Upper lobe of left lung (tissue), 6 donors: Measurements from ENCODE around the gene PLXND1. TPM values are rescaled to one million over a fixed set of nuclear protein-coding genes. Genes with fewer than 3 reads are reported as not detected.

Experiments used
- ATAC-seq, 2 donors: fragments of 200-7000 bp; cut with Tn5 transposase; one replicate each; pipeline ENCODE4 v1.9.1; 2022; ENCODE audit warnings: mild to moderate bottlenecking in 2 of 2, moderate library complexity in 2 of 2; ENCODE audit not compliant: low FRiP score in 2 of 2
- DNase-seq, 2 donors: peaks; one replicate each; pipeline ENCODE4 v3.0.0-alpha.2; 2019 to 2020
- H3K27ac ChIP-seq, 4 donors: fragments of 200-600 bp; sonication (generic); one replicate each; pipeline ENCODE4 v1.5.1; 2016 to 2019
- H3K27me3 ChIP-seq, 4 donors: fragments of 200-600 bp; sonication (generic); one replicate each; pipeline ENCODE4 v1.5.1; 2017 to 2019
- H3K36me3 ChIP-seq, 4 donors: fragments of 200-600 bp; sonication (generic); one replicate each; pipeline ENCODE4 v1.5.1; 2016 to 2019
- H3K4me1 ChIP-seq, 4 donors: fragments of 200-600 bp; sonication (generic); one replicate each; pipeline ENCODE4 v1.5.1; 2018 to 2019
- H3K4me3 ChIP-seq, 4 donors: fragments of 200-600 bp; sonication (generic); one replicate each; pipeline ENCODE4 v1.5.1; 2017 to 2019; ENCODE audit warnings: mild to moderate bottlenecking in 2 of 4, moderate library complexity in 1 of 4
- H3K9me3 ChIP-seq, 4 donors: fragments of 200-600 bp; sonication (generic); one replicate each; pipeline ENCODE4 v1.5.1; 2018 to 2019
- CTCF ChIP-seq, 6 experiments: fragments of 450-650 bp in 4 of 6; fragments of 200-600 bp in 2 of 6; sonication (generic) in 2 of 6; IDR thresholded peaks; one replicate each; pipeline ENCODE4 v1.5.1; 2016 to 2019; ENCODE audit warnings: antibody characterized with exemption in 6 of 6
- EP300 ChIP-seq, 4 donors: sonication (generic); formaldehyde crosslinking; IDR thresholded peaks; one replicate each; pipeline ENCODE4 v1.5.1; 2017; ENCODE audit warnings: antibody characterized with exemption in 4 of 4, control low read depth in 2 of 4
- POLR2A ChIP-seq, 4 donors: fragments of 450-650 bp; IDR thresholded peaks; one replicate each; pipeline ENCODE4 v1.5.1; 2016 to 2017; ENCODE audit warnings: antibody characterized with exemption in 4 of 4, mild to moderate bottlenecking in 2 of 4
- POLR2AphosphoS5 ChIP-seq, 2 donors: sonication (generic); formaldehyde crosslinking; IDR thresholded peaks; one replicate each; pipeline ENCODE4 v1.5.1; 2017; ENCODE audit warnings: antibody characterized with exemption in 2 of 2
- WGBS, 2 donors: methylation state at CpG; one replicate each; pipeline ENCODE4 v1.1.5; 2017 to 2018; 5-methylcytosine and 5-hydroxymethylcytosine counted together
- total RNA-seq, 6 donors: library from RNA; depleted of rRNA in 4 of 6; stranded (reverse); fragments of >200 nt in 4 of 6; gene quantifications; one replicate each; pipeline versions ENCODE4 v1.1.0 to v1.2.1, GENCODE V29; 2016 to 2021
- donor health status: DM: no; HTN: no; CAD: no; lungs with moderate emphysema.
- donor health status: DM: no; HTN: yes; CAD: no; lungs with severe emphysema.

The PLXND1 gene
- total RNA-seq, 6 donors from 2014 or later: 95.3 to 607 (median 227) TPM

- 94% methylated on average over 10 to 15 of the region's 15 CpGs for WGBS, 2 donors
- TF ChIP-seq EP300 (IDR thresholded peaks at IDR 0.05): no peak
- TF ChIP-seq POLR2A (IDR thresholded peaks at IDR 0.05): no peak
- TF ChIP-seq POLR2AphosphoS5 (IDR thresholded peaks at IDR 0.05): no peak
- TF ChIP-seq CTCF (IDR thresholded peaks at IDR 0.05): no peak
- H3K27me3 ChIP-seq: no peaks in the 10 kb centered on the region
- no peaks in the 10 kb centered on the region for H3K9me3 ChIP-seq
- DNase-seq: peak in 1 of 2 donors; percentile 75
- H3K27ac ChIP-seq: no peak overlapping the region
- no peak for ATAC-seq
- no peak overlapping the region for H3K4me3 ChIP-seq
- peaks cover 4 to 58% (median 54%) of the 10 kb centered on the region in 4 donors for H3K36me3 ChIP-seq
- peaks cover 52 to 67% (median 56%) of the 10 kb centered on the region in 4 donors for H3K4me1 ChIP-seq
Measured at GRCh38 chr3:129556358-129556695, 50.1 kb downstream of the PLXND1 start.

- Histone ChIP-seq H3K4me1 (peaks cover 46 to 61% (median 52%) of the 10 kb centered on the region in 4 donors), H3K9me3 (no peaks in the 10 kb centered on the region), H3K27me3 (no peaks in the 10 kb centered on the region), H3K4me3 (no peak overlapping the region), H3K36me3 (peaks cover 4 to 57% (median 52%) of the 10 kb centered on the region in 4 donors), H3K27ac (peak overlapping the region in 1 of 4 donors; percentile 57)
- no peak for TF ChIP-seq CTCF (IDR thresholded peaks at IDR 0.05)
- TF ChIP-seq EP300 (IDR thresholded peaks at IDR 0.05): no peak
- TF ChIP-seq POLR2AphosphoS5 (IDR thresholded peaks at IDR 0.05): no peak
- no peak for TF ChIP-seq POLR2A (IDR thresholded peaks at IDR 0.05)
- DNase-seq: peak in 1 of 2 donors; percentile 69
- WGBS, 2 donors: 76 to 86% methylated on average over 8 to 18 of the region's 18 CpGs
- ATAC-seq: no peak
Measured at GRCh38 chr3:129555616-129556357, 50.7 kb downstream of the PLXND1 start.

- ATAC-seq (no peak), DNase-seq (peak in 1 of 2 donors; percentile 69)
- TF ChIP-seq EP300 (IDR thresholded peaks at IDR 0.05) (no peak), POLR2AphosphoS5 (IDR thresholded peaks at IDR 0.05) (no peak), CTCF (IDR thresholded peaks at IDR 0.05) (no peak), POLR2A (IDR thresholded peaks at IDR 0.05) (no peak)
- H3K36me3 ChIP-seq: peaks cover 4 to 52% (median 48%) of the 10 kb centered on the region in 4 donors
- peak overlapping the region in 3 of 4 donors; percentile 36 to 57 (median 50) for H3K27ac ChIP-seq
- H3K27me3 ChIP-seq: no peaks in the 10 kb centered on the region
- peaks cover 40 to 55% (median 45%) of the 10 kb centered on the region in 4 donors for H3K4me1 ChIP-seq
- H3K9me3 ChIP-seq: no peaks in the 10 kb centered on the region
- 68 to 84% methylated on average over 15 of the region's 15 CpGs for WGBS, 2 donors
- no peak overlapping the region for H3K4me3 ChIP-seq
Measured at GRCh38 chr3:129555153-129555550, 51.3 kb downstream of the PLXND1 start.

GRCh38 chr3:129554356-129555152, 51.9 kb downstream of the PLXND1 start:
- peaks cover 38 to 49% (median 43%) of the 10 kb centered on the region in 4 donors for H3K4me1 ChIP-seq
- WGBS, 2 donors: 27 to 57% methylated on average over 3 to 13 of the region's 13 CpGs
- DNase-seq: no peak
- H3K27ac ChIP-seq: peak overlapping the region in 3 of 4 donors; percentile 36 to 57 (median 50)
- no peak overlapping the region for H3K4me3 ChIP-seq
- TF ChIP-seq CTCF (IDR thresholded peaks at IDR 0.05): no peak
- TF ChIP-seq EP300 (IDR thresholded peaks at IDR 0.05): no peak
- TF ChIP-seq POLR2AphosphoS5 (IDR thresholded peaks at IDR 0.05): no peak
- TF ChIP-seq POLR2A (IDR thresholded peaks at IDR 0.05): no peak
- ATAC-seq: no peak
- H3K27me3 ChIP-seq: no peaks in the 10 kb centered on the region
- no peaks in the 10 kb centered on the region for H3K9me3 ChIP-seq
- peaks cover 4 to 46% (median 42%) of the 10 kb centered on the region in 4 donors for H3K36me3 ChIP-seq
